Measurements from ENCODE around the gene KCNN1.
A peak's percentile ranks its signal among the peaks of the same experiment; 100 is the strongest.

The KCNN1 gene

DNA sequence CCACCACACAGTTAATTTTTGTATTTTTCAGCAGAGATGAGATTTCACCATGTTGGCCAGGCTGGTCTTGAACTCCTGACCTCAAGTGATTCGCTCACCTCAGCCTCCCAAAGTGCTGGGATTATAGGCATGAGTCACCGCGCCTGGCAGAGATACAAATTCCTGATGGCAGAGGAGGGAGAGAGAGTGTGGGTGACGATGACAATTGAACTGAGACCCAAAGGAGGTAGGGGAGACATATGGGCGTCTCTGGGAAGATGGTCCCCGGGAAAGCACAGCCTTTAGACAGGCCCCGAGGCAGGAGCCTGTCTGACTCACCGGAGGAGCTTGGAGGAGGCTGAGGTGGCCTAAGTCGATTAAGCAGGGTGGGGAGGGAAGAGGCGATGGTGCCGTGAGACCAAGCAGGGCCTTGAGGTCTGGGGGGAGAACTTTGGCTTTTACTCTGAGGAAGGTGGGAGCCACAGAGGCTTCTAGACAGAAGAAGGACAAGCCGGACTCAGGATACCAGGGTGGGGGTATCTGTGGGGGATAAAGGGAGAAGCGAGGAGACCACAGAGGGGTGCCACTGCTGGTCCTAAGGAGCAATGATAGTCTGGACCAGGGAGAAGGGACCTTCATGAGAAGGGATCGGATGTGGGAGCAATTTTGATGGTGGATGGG, 79.3 kb downstream of the KCNN1 start (continued):
- TF ChIP-seq ZSCAN30 (tag by site-specific recombination; IDR thresholded peaks at IDR 0.05) (no peak), GLIS2 (tag by site-specific recombination; IDR thresholded peaks at IDR 0.05) (no peak), KLF7 (tag by site-specific recombination; IDR thresholded peaks at IDR 0.05; ENCODE audit: borderline replicate concordance) (no peak), IKZF3 (tag by site-specific recombination; IDR thresholded peaks at IDR 0.05) (0 out of 2 replicates have a peak, but pooled peaks have one; percentile 12), WT1 (tag by site-specific recombination; IDR thresholded peaks at IDR 0.05) (peak; percentile 54), ZNF561 (tag by site-specific recombination; IDR thresholded peaks at IDR 0.05; ENCODE audit: borderline replicate concordance) (no peak), ZNF610 (tag by site-specific recombination; IDR thresholded peaks at IDR 0.05; ENCODE audit: borderline replicate concordance) (no peak), GLIS1 (tag by site-specific recombination; IDR thresholded peaks at IDR 0.05) (peak; percentile 92), ZNF660 (tag by site-specific recombination; IDR thresholded peaks at IDR 0.05) (peak; percentile 83), ZEB2 (tag by site-specific recombination; IDR thresholded peaks at IDR 0.05) (peak; percentile 61), SP7 (tag by site-specific recombination; IDR thresholded peaks at IDR 0.05) (peak; percentile 90), KLF1 (tag by site-specific recombination; IDR thresholded peaks at IDR 0.05) (peak; percentile 38; the same call in 1 of the 2 replicates), ZNF223 (tag by site-specific recombination; IDR thresholded peaks at IDR 0.05) (no peak), ZNF837 (tag by site-specific recombination; IDR thresholded peaks at IDR 0.05) (no peak), ZNF623 (tag by site-specific recombination; IDR thresholded peaks at IDR 0.05) (0 out of 2 replicates have a peak, but pooled peaks have one; percentile 4), ZNF843 (tag by site-specific recombination; IDR thresholded peaks at IDR 0.05) (0 out of 2 replicates have a peak, but pooled peaks have one; percentile 31), ZNF664 (tag by site-specific recombination; IDR thresholded peaks at IDR 0.05) (no peak), ZNF785 (tag by site-specific recombination; IDR thresholded peaks at IDR 0.05) (no peak), ZNF558 (tag by site-specific recombination; IDR thresholded peaks at IDR 0.05) (0 out of 2 replicates have a peak, but pooled peaks have one; percentile 32), ZNF76 (tag by site-specific recombination; IDR thresholded peaks at IDR 0.05; ENCODE audit: borderline replicate concordance, low read depth) (peak; percentile 20; the same call in 1 of the 2 replicates), BCL11A (tag by site-specific recombination; IDR thresholded peaks at IDR 0.05; ENCODE audit: low read depth) (peak; percentile 75), ZFHX2 (tag by site-specific recombination; conservative IDR thresholded peaks at IDR 0.05) (peak; percentile 96), ZNF394 (tag by site-specific recombination; IDR thresholded peaks at IDR 0.05; ENCODE audit: borderline replicate concordance) (peak; percentile 26; the same call in 1 of the 2 replicates)
- TF ChIP-seq, protein P1, sequence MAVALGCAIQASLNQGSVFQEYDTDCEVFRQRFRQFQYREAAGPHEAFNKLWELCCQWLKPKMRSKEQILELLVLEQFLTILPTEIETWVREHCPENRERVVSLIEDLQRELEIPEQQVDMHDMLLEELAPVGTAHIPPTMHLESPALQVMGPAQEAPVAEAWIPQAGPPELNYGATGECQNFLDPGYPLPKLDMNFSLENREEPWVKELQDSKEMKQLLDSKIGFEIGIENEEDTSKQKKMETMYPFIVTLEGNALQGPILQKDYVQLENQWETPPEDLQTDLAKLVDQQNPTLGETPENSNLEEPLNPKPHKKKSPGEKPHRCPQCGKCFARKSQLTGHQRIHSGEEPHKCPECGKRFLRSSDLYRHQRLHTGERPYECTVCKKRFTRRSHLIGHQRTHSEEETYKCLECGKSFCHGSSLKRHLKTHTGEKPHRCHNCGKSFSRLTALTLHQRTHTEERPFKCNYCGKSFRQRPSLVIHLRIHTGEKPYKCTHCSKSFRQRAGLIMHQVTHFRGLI (tag by site-specific recombination; IDR thresholded peaks at IDR 0.05): no peak
- TF ChIP-seq, protein P2, sequence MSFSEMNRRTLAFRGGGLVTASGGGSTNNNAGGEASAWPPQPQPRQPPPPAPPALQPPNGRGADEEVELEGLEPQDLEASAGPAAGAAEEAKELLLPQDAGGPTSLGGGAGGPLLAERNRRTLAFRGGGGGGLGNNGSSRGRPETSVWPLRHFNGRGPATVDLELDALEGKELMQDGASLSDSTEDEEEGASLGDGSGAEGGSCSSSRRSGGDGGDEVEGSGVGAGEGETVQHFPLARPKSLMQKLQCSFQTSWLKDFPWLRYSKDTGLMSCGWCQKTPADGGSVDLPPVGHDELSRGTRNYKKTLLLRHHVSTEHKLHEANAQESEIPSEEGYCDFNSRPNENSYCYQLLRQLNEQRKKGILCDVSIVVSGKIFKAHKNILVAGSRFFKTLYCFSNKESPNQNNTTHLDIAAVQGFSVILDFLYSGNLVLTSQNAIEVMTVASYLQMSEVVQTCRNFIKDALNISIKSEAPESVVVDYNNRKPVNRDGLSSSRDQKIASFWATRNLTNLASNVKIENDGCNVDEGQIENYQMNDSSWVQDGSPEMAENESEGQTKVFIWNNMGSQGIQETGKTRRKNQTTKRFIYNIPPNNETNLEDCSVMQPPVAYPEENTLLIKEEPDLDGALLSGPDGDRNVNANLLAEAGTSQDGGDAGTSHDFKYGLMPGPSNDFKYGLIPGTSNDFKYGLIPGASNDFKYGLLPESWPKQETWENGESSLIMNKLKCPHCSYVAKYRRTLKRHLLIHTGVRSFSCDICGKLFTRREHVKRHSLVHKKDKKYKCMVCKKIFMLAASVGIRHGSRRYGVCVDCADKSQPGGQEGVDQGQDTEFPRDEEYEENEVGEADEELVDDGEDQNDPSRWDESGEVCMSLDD (tag by site-specific recombination; IDR thresholded peaks at IDR 0.05): peak; percentile 39; the same call in 1 of the 2 replicates
- TF ChIP-seq, protein P3, sequence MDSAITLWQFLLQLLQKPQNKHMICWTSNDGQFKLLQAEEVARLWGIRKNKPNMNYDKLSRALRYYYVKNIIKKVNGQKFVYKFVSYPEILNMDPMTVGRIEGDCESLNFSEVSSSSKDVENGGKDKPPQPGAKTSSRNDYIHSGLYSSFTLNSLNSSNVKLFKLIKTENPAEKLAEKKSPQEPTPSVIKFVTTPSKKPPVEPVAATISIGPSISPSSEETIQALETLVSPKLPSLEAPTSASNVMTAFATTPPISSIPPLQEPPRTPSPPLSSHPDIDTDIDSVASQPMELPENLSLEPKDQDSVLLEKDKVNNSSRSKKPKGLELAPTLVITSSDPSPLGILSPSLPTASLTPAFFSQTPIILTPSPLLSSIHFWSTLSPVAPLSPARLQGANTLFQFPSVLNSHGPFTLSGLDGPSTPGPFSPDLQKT (IDR thresholded peaks at IDR 0.05; ENCODE audit: borderline replicate concordance, low read depth, low read length): no peak
- TF ChIP-seq, protein P4, sequence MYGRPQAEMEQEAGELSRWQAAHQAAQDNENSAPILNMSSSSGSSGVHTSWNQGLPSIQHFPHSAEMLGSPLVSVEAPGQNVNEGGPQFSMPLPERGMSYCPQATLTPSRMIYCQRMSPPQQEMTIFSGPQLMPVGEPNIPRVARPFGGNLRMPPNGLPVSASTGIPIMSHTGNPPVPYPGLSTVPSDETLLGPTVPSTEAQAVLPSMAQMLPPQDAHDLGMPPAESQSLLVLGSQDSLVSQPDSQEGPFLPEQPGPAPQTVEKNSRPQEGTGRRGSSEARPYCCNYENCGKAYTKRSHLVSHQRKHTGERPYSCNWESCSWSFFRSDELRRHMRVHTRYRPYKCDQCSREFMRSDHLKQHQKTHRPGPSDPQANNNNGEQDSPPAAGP (tag by site-specific recombination; IDR thresholded peaks at IDR 0.05): peak; percentile 76
- TF ChIP-seq, protein P5, sequence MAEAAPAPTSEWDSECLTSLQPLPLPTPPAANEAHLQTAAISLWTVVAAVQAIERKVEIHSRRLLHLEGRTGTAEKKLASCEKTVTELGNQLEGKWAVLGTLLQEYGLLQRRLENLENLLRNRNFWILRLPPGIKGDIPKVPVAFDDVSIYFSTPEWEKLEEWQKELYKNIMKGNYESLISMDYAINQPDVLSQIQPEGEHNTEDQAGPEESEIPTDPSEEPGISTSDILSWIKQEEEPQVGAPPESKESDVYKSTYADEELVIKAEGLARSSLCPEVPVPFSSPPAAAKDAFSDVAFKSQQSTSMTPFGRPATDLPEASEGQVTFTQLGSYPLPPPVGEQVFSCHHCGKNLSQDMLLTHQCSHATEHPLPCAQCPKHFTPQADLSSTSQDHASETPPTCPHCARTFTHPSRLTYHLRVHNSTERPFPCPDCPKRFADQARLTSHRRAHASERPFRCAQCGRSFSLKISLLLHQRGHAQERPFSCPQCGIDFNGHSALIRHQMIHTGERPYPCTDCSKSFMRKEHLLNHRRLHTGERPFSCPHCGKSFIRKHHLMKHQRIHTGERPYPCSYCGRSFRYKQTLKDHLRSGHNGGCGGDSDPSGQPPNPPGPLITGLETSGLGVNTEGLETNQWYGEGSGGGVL (tag by site-specific recombination; IDR thresholded peaks at IDR 0.05): peak; percentile 74
- TF ChIP-seq, protein P6, sequence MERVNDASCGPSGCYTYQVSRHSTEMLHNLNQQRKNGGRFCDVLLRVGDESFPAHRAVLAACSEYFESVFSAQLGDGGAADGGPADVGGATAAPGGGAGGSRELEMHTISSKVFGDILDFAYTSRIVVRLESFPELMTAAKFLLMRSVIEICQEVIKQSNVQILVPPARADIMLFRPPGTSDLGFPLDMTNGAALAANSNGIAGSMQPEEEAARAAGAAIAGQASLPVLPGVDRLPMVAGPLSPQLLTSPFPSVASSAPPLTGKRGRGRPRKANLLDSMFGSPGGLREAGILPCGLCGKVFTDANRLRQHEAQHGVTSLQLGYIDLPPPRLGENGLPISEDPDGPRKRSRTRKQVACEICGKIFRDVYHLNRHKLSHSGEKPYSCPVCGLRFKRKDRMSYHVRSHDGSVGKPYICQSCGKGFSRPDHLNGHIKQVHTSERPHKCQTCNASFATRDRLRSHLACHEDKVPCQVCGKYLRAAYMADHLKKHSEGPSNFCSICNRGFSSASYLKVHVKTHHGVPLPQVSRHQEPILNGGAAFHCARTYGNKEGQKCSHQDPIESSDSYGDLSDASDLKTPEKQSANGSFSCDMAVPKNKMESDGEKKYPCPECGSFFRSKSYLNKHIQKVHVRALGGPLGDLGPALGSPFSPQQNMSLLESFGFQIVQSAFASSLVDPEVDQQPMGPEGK (tag by site-specific recombination; IDR thresholded peaks at IDR 0.05): 0 out of 2 replicates have a peak, but pooled peaks have one; percentile 38

Measured in HEK293 (cell line).